ENCODE results near the gene PANX1. TPM values are rescaled to one million over a fixed set of nuclear protein-coding genes. Genes with fewer than 3 reads are reported as not detected.

PANX1 gene
- total and polyA plus RNA-seq, 3 experiments from 2014 or later = 12.6 to 20.3 (median 20.0) TPM

DNA sequence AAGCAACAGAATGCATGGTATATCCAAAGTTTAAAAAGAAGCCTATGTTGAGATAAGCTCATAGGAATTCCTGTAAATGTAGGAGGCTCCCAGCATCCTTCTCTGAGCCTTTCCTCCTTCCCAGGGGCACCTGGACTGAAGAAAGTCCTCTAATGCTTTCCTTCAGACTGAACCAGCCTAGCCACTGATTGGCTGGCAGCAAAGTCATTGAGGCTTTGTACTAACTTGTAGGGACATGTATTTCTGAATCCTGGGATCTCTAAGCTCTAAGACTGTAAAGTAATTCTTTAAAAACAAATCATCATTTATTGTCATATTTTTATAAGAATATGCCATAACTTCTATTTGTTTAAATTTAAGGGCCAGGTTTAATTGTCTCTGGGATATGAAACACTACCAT is 23.9 kb upstream of the PANX1 start:
- POLR2A ChIA-PET = no interaction called here
- H3K4me1 Mint-ChIP-seq = no peaks in the 10 kb centered on the region
- Histone ChIP-seq H3K4me1 (ENCODE audit: insufficient read depth, low read length) (no peaks in the 10 kb centered on the region), H3K36me3 (ENCODE audit: insufficient read depth, low read length) (no peaks in the 10 kb centered on the region), H3K9me3 (ENCODE audit: low read length) (no peaks in the 10 kb centered on the region), H3K4me3 (ENCODE audit: low read length) (no peak overlapping the region), H3K27ac (ENCODE audit: low read depth, low read length) (no peak overlapping the region), H3K27me3 (ENCODE audit: insufficient read depth, low read length, poor library complexity, severe bottlenecking) (no peaks in the 10 kb centered on the region)
- H3K27me3 Mint-ChIP-seq = peaks cover 7 to 43% of the 10 kb centered on the region in 2 donors
- no peak overlapping the region for H3K4me3 Mint-ChIP-seq
- H3K36me3 Mint-ChIP-seq = peaks cover 0 to 6% (median 0%) of the 10 kb centered on the region in 3 donors
- no peak for DNase-seq
- peaks cover 0 to 12% (median 0%) of the 10 kb centered on the region in 5 donors for H3K9me3 Mint-ChIP-seq
- H3K27ac Mint-ChIP-seq = no peak overlapping the region
- CTCF ChIA-PET = no interaction called here

DNA sequence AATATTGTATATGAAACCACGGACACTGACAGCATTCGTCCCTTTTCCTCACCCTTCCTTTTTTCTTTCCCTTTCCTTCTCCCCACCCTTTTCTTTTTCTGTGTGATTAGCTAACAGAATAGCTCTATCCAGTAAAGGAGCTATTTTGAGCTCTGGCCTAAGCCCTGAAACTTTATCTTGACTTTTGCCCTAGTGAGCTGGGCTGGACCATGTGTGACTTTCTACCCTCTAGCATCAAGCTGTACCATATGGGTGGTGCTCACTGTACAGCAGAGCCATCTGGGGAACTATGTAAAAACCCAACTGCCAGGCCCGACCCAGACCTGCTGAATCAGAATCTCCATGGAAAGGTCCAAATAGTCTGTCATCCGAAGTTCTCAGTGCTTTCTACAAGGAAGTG is 21.9 kb upstream of the PANX1 start:
- POLR2A ChIA-PET = no interaction called here
- Mint-ChIP-seq H3K27me3 (peaks cover 11 to 47% of the 10 kb centered on the region in 2 donors), H3K4me1 (no peaks in the 10 kb centered on the region), H3K9me3 (peaks cover 0 to 5% (median 0%) of the 10 kb centered on the region in 5 donors), H3K36me3 (peaks cover 0 to 10% (median 0%) of the 10 kb centered on the region in 3 donors), H3K4me3 (no peak overlapping the region), H3K27ac (no peak overlapping the region)
- no peak for DNase-seq
- H3K27ac ChIP-seq (ENCODE audit: low read depth, low read length) = no peak overlapping the region
- no peak overlapping the region for H3K4me3 ChIP-seq (ENCODE audit: low read length)
- CTCF ChIA-PET = no interaction called here
- H3K9me3 ChIP-seq (ENCODE audit: low read length) = no peaks in the 10 kb centered on the region
- H3K4me1 ChIP-seq (ENCODE audit: insufficient read depth, low read length) = no peaks in the 10 kb centered on the region
- H3K27me3 ChIP-seq (ENCODE audit: insufficient read depth, low read length, poor library complexity, severe bottlenecking) = no peaks in the 10 kb centered on the region
- H3K36me3 ChIP-seq (ENCODE audit: insufficient read depth, low read length) = no peaks in the 10 kb centered on the region

DNA sequence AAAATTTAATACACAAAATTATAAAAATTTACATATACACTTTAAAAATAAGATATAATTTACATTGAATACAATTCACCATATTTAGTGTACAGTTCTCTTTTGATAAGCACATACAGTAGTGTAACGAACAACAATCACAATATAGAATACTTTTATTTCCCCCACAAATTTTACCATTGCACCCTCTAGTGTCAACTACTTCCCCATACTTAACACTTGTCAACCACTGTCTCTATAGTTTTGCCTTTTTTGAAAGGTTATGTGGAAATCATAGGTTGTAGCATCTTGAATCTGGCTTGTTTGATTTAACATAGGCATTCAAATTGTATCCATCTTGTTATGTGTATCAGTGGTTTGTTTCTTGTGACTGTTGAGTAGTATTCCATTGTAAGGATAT is 21.3 kb upstream of the PANX1 start:
- Mint-ChIP-seq H3K36me3 (peaks cover 0 to 10% (median 0%) of the 10 kb centered on the region in 3 donors), H3K9me3 (peaks cover 0 to 4% (median 0%) of the 10 kb centered on the region in 5 donors), H3K27ac (no peak overlapping the region), H3K27me3 (peaks cover 11 to 46% of the 10 kb centered on the region in 2 donors), H3K4me1 (no peaks in the 10 kb centered on the region), H3K4me3 (no peak overlapping the region)
- no peaks in the 10 kb centered on the region for H3K36me3 ChIP-seq (ENCODE audit: insufficient read depth, low read length)
- no peaks in the 10 kb centered on the region for H3K4me1 ChIP-seq (ENCODE audit: insufficient read depth, low read length)
- POLR2A ChIA-PET = no interaction called here
- no peak overlapping the region for H3K27ac ChIP-seq (ENCODE audit: low read depth, low read length)
- CTCF ChIA-PET = no interaction called here
- H3K9me3 ChIP-seq (ENCODE audit: low read length) = no peaks in the 10 kb centered on the region
- no peaks in the 10 kb centered on the region for H3K27me3 ChIP-seq (ENCODE audit: insufficient read depth, low read length, poor library complexity, severe bottlenecking)
- DNase-seq = no peak
- H3K4me3 ChIP-seq (ENCODE audit: low read length) = no peak overlapping the region

DNA sequence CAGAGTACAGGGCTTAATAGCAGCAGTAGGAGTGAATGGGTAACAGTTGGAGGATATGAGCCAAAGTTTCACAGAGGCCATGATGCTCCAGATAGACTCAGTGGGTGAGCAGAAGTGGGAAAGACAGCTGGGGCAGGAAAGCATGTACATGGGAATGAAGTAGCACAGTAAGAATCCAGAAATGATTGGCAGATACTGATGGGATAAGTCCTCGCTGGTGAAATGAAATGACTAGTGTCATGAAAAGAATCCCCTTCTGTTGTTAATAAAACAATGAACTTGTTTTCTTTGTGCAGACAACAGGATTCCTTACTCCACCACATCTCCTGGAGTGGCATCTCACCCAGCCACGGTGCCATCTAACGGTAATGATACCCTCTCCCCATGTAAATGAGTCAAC is 17.4 kb upstream of the PANX1 start:
- Mint-ChIP-seq H3K9me3 (peaks cover 0 to 3% (median 0%) of the 10 kb centered on the region in 5 donors), H3K27ac (no peak overlapping the region), H3K36me3 (peaks cover 0 to 7% (median 0%) of the 10 kb centered on the region in 3 donors), H3K4me3 (no peak overlapping the region), H3K4me1 (no peaks in the 10 kb centered on the region), H3K27me3 (peaks cover 10 to 63% of the 10 kb centered on the region in 2 donors)
- H3K36me3 ChIP-seq (ENCODE audit: insufficient read depth, low read length) = no peaks in the 10 kb centered on the region
- H3K9me3 ChIP-seq (ENCODE audit: low read length) = no peaks in the 10 kb centered on the region
- no peak for DNase-seq
- no peaks in the 10 kb centered on the region for H3K4me1 ChIP-seq (ENCODE audit: insufficient read depth, low read length)
- no peaks in the 10 kb centered on the region for H3K27me3 ChIP-seq (ENCODE audit: insufficient read depth, low read length, poor library complexity, severe bottlenecking)
- ChIA-PET POLR2A (no interaction called here), CTCF (no interaction called here)
- H3K27ac ChIP-seq (ENCODE audit: low read depth, low read length) = no peak overlapping the region
- no peak overlapping the region for H3K4me3 ChIP-seq (ENCODE audit: low read length)

DNA sequence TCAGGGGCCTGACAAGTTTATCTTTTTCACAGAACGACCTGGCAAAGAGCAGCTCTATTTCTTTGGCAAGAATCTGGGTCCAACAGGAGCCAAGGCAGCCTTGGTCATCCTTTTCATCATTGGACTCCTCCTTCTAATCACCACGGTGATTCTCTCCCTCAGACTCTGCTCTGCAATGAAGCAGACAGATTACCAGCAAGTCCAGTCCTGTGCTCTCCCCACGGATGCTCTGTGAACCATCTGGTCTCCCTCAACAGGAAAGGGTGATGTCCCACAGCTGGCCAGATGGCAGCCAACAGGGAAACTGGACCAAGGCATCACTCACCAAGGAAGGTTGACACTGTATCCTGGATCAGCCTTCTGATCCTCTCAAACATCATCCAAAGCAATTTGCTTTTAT is 17.0 kb upstream of the PANX1 start:
- Histone ChIP-seq H3K4me1 (ENCODE audit: insufficient read depth, low read length) (no peaks in the 10 kb centered on the region), H3K4me3 (ENCODE audit: low read length) (no peak overlapping the region), H3K27me3 (ENCODE audit: insufficient read depth, low read length, poor library complexity, severe bottlenecking) (no peaks in the 10 kb centered on the region), H3K36me3 (ENCODE audit: insufficient read depth, low read length) (no peaks in the 10 kb centered on the region), H3K9me3 (ENCODE audit: low read length) (no peaks in the 10 kb centered on the region), H3K27ac (ENCODE audit: low read depth, low read length) (no peak overlapping the region)
- no peak for DNase-seq
- no peak overlapping the region for H3K4me3 Mint-ChIP-seq
- no peaks in the 10 kb centered on the region for H3K4me1 Mint-ChIP-seq
- H3K9me3 Mint-ChIP-seq = peaks cover 0 to 2% (median 0%) of the 10 kb centered on the region in 5 donors
- no peak overlapping the region for H3K27ac Mint-ChIP-seq
- H3K27me3 Mint-ChIP-seq = peaks cover 10 to 62% of the 10 kb centered on the region in 2 donors
- peaks cover 0 to 6% (median 0%) of the 10 kb centered on the region in 3 donors for H3K36me3 Mint-ChIP-seq
- ChIA-PET POLR2A (no interaction called here), CTCF (no interaction called here)

DNA sequence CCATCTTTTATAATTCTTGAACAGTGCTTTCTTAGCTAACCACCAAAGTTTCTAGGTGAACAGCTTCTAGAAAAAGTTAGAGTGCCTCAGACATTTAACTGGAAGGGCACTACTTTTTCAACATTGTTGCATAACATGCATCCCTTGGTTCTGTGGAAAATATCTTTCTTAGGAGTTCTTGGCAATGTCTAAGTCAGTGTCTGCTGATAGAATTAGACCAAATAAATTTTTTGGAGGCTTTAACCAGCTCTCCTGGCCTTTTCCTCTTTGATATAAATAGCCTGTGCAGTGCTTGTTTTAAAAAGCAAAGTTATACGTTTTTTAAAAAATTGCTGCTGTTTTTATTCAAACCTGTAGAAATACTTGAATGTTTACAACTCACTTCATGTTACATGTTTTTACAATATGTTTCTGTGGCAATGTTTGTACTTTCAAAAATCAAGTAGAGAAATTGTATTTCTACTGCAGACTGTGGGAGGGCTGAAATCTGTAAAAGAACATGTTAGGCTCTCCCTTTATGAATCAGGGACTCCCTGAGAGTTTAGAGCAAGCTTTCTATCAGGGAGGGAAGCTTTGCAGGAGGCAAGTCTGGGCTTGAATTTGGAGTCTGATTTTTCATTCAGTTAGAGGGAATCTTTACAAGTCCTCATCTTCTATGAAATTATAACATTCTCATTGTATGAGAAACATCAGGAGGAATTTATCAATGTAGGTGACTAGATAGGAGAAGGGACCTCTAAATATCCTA is 16.3 kb upstream of the PANX1 start:
- CTCF ChIA-PET = interaction anchor here (1.4 kb wide), 1 partner anchor 38 kb away, joined by 3 read pairs; no protein-coding TSS in a partner anchor
- no peak overlapping the region for H3K4me3 ChIP-seq (ENCODE audit: low read length)
- Mint-ChIP-seq H3K4me1 (no peaks in the 10 kb centered on the region), H3K9me3 (no peaks in the 10 kb centered on the region), H3K27ac (no peak overlapping the region), H3K4me3 (no peak overlapping the region), H3K27me3 (peaks cover 11 to 62% of the 10 kb centered on the region in 2 donors), H3K36me3 (peaks cover 0 to 3% (median 0%) of the 10 kb centered on the region in 3 donors)
- POLR2A ChIA-PET = no interaction called here
- DNase-seq = no peak
- H3K27me3 ChIP-seq (ENCODE audit: insufficient read depth, low read length, poor library complexity, severe bottlenecking) = no peaks in the 10 kb centered on the region
- no peaks in the 10 kb centered on the region for H3K4me1 ChIP-seq (ENCODE audit: insufficient read depth, low read length)
- H3K9me3 ChIP-seq (ENCODE audit: low read length) = no peaks in the 10 kb centered on the region
- no peaks in the 10 kb centered on the region for H3K36me3 ChIP-seq (ENCODE audit: insufficient read depth, low read length)
- H3K27ac ChIP-seq (ENCODE audit: low read depth, low read length) = no peak overlapping the region

DNA sequence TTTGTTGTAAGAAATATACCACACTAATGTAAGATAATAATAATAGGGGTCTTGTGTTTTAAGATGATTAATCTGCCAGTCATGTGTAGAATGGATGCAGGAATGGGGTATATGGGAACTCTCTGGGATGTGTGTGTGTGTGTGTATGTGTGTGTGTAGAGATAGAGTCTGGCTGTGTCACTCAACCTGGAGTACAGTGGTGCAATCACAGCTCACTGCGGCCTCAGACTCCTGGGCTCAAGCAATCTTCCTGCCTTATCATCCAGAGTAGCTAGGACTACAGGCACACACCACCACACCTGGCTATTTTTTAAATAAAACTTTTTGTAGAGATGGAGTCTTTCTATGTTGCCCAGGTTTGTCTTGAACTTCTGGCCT is 11.5 kb upstream of the PANX1 start:
- no peak overlapping the region for H3K27ac Mint-ChIP-seq
- H3K27me3 Mint-ChIP-seq = peaks cover 7 to 56% of the 10 kb centered on the region in 2 donors
- H3K27ac ChIP-seq (ENCODE audit: low read depth, low read length) = no peak overlapping the region
- H3K9me3 Mint-ChIP-seq = no peaks in the 10 kb centered on the region
- H3K9me3 ChIP-seq (ENCODE audit: low read length) = no peaks in the 10 kb centered on the region
- no peaks in the 10 kb centered on the region for H3K4me1 ChIP-seq (ENCODE audit: insufficient read depth, low read length)
- ChIA-PET POLR2A (no interaction called here), CTCF (no interaction called here)
- no peak overlapping the region for H3K4me3 Mint-ChIP-seq
- H3K4me1 Mint-ChIP-seq = no peaks in the 10 kb centered on the region
- H3K36me3 Mint-ChIP-seq = peaks cover 0 to 3% (median 0%) of the 10 kb centered on the region in 3 donors
- no peaks in the 10 kb centered on the region for H3K36me3 ChIP-seq (ENCODE audit: insufficient read depth, low read length)
- no peak for DNase-seq
- H3K4me3 ChIP-seq (ENCODE audit: low read length) = no peak overlapping the region
- H3K27me3 ChIP-seq (ENCODE audit: insufficient read depth, low read length, poor library complexity, severe bottlenecking) = no peaks in the 10 kb centered on the region

- Histone ChIP-seq H3K9me3 (ENCODE audit: low read length) (no peaks in the 10 kb centered on the region), H3K27ac (ENCODE audit: low read depth, low read length) (no peak overlapping the region), H3K27me3 (ENCODE audit: insufficient read depth, low read length, poor library complexity, severe bottlenecking) (no peaks in the 10 kb centered on the region), H3K36me3 (ENCODE audit: insufficient read depth, low read length) (no peaks in the 10 kb centered on the region), H3K4me1 (ENCODE audit: insufficient read depth, low read length) (no peaks in the 10 kb centered on the region), H3K4me3 (ENCODE audit: low read length) (no peak overlapping the region)
- ChIA-PET CTCF (no interaction called here), POLR2A (no interaction called here)
- Mint-ChIP-seq H3K4me3 (no peak overlapping the region), H3K36me3 (peaks cover 0 to 3% (median 0%) of the 10 kb centered on the region in 3 donors), H3K27me3 (peaks cover 7 to 51% of the 10 kb centered on the region in 2 donors), H3K9me3 (no peaks in the 10 kb centered on the region), H3K27ac (no peak overlapping the region), H3K4me1 (no peaks in the 10 kb centered on the region)
- no peak for DNase-seq
Observed at GRCh38 chr11:94117871-94118270, 10.8 kb upstream of the PANX1 start.
